Measurements from ENCODE around the gene TAC3. TPM values are rescaled to one million over a fixed set of nuclear protein-coding genes. Genes with fewer than 3 reads are reported as not detected.

The TAC3 gene
- total and polyA plus RNA-seq, 2 of the 4 experiments (the other 2 are of a cell fraction), result 0.94 TPM; not detected in 1

GRCh38 chr12:57004651-57005050 is 11.7 kb downstream of the TAC3 start:
- Histone ChIP-seq H4K91ac (ENCODE audit: insufficient read depth, low read depth, low read length) (no peak overlapping the region), H2AK5ac (ENCODE audit: low read depth, low read length) (no peak overlapping the region), H2AK9ac (replicated peaks; ENCODE audit: low read depth, low read length, poor library complexity) (no peak overlapping the region), H3K9me3 (ENCODE audit: control insufficient read depth, insufficient read depth, low read length) (no peaks in the 10 kb centered on the region), H4K20me1 (ENCODE audit: insufficient read depth, low read length) (peaks cover 29% of the 10 kb centered on the region), H4K5ac (ENCODE audit: low read depth, low read length) (no peak overlapping the region), H3K79me1 (ENCODE audit: low read depth in 1 of 2, low read length in 2 of 2) (peaks cover 34 to 68% of the 10 kb centered on the region in 2 experiments), H3K4me3 (ENCODE audit: insufficient read depth, low read depth, low read length) (no peak overlapping the region), H3K23ac (ENCODE audit: low read depth, low read length) (peak overlapping the region; percentile 38; the same call in 1 of the 2 replicates), H3K4me1 (ENCODE audit: control insufficient read depth, insufficient read depth, low read length) (peaks cover 12% of the 10 kb centered on the region), H3K36me3 (ENCODE audit: control insufficient read depth, insufficient read depth, low read length) (peaks cover 42% of the 10 kb centered on the region), H3K9ac (ENCODE audit: low read depth, low read length) (no peak overlapping the region), H2BK120ac (ENCODE audit: low read depth, low read length) (no peak overlapping the region), H4K8ac (ENCODE audit: low read depth in 2 of 2, low read length in 2 of 2) (no peak overlapping the region), H3K18ac (ENCODE audit: low read depth, low read length) (no peak overlapping the region), H3K4ac (ENCODE audit: low read depth, low read length) (no peak overlapping the region), H3K14ac (replicated peaks; ENCODE audit: low read depth, low read length) (no peak overlapping the region), H3K27me3 (ENCODE audit: control insufficient read depth, insufficient read depth, low read length) (no peaks in the 10 kb centered on the region), H3K27ac (ENCODE audit: insufficient read depth, low read length) (no peak overlapping the region), H2BK20ac (ENCODE audit: low read depth, low read length) (no peak overlapping the region), H2BK5ac (ENCODE audit: low read depth, low read length, poor library complexity, severe bottlenecking) (no peak overlapping the region), H3K56ac (ENCODE audit: extremely low read depth, insufficient read depth, low read length) (no peak overlapping the region), H3K4me2 (ENCODE audit: low read depth, low read length) (no peak overlapping the region), H2AFZ (replicated peaks; ENCODE audit: low read length, poor library complexity) (no peak overlapping the region), H3K9me1 (ENCODE audit: insufficient read depth, low read length) (peaks cover 9% of the 10 kb centered on the region; the same call in 1 of the 2 replicates), H2BK15ac (ENCODE audit: low read depth, low read length) (no peak overlapping the region)
- in situ Hi-C loops (cut with MboI; ENCODE audit: low sequenced_read_pairs) (loop anchor here (5.0 to 10.0 kb wide), 2 partner anchors 108 to 370 kb away; partner anchors contain the start of genes BAZ2A and STAT6), dilution Hi-C loops (cut with HindIII; ENCODE audit: low sequenced_read_pairs, unreplicated experiment) (no loop called here), intact Hi-C loops (cut with micrococcal nuclease) (loop anchor here (5.0 to 10.0 kb wide), 2 partner anchors 162 to 360 kb away; partner anchors contain the start of gene ATP5F1B)
- TF ChIP-seq CHD1 (IDR thresholded peaks at IDR 0.05; ENCODE audit: low read depth, low read length) (no peak), MAZ (IDR thresholded peaks at IDR 0.05; ENCODE audit: borderline replicate concordance, low read depth, low read length) (no peak), RCOR1 (IDR thresholded peaks at IDR 0.05; ENCODE audit: insufficient replicate concordance, low read length) (no peak), RFX5 (IDR thresholded peaks at IDR 0.05; ENCODE audit: low read depth, low read length) (no peak), POLR2A (IDR thresholded peaks at IDR 0.05; ENCODE audit: low read depth, low read length) (no peak), RAD21 (IDR thresholded peaks at IDR 0.05; ENCODE audit: low read length) (no peak)
- ATAC-seq (ENCODE audit: low read depth) (no peak), DNase-seq (no peak)
- POLR2A ChIA-PET (ENCODE audit: unreplicated experiment), result no interaction called here
- no TSS peak for BruUV-seq (replicated peaks)
- no CpG with 5 or more reads among the region's 6 CpGs for WGBS, 2 experiments (ENCODE audit: extremely low coverage in 2 of 2, insufficient read length in 1 of 2)
- CTCF ChIA-PET, result interaction anchor here (0.8 kb wide), 1 partner anchor 58 kb away, joined by 3 read pairs; no protein-coding TSS in a partner anchor
